ENCODE results near the gene CAT. TPM values are rescaled to one million over a fixed set of nuclear protein-coding genes. Genes with fewer than 3 reads are reported as not detected.

CAT gene
- total RNA-seq, 1 donor from 2014 or later = 12.9 TPM

DNA sequence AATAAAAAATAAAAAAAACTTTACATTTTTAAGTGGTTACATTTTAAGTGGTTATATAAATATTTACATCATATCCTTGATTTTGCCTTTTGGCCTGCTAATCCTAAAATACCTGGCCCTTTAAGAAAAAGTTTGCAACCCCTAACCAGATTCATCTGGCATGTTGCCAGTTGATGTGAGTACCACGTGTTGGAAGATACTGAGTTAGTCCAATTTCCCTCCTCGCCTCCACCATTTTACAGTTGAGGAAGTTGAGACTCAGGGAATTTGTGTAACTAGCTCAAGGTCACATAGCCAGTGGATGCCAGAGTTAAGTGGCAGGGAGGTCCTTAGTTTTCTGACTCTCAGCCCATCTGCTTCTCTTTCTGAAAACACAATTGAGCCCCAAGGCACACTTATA lies 69.8 kb downstream of the CAT start:
- no peak for FAIRE-seq
- TF ChIP-seq CTCF (IDR thresholded peaks at IDR 0.05; ENCODE audit: insufficient read depth, low read length, severe bottlenecking) = no peak
- no peak for DNase-seq (ENCODE audit: low read depth)

GRCh38 chr11:34509336-34509876 lies 70.7 kb downstream of the CAT start:
- no peak for DNase-seq (ENCODE audit: low read depth)
- Histone ChIP-seq H3K27me3 (ENCODE audit: control insufficient read depth, insufficient read depth, low read length) (no peaks in the 10 kb centered on the region), H3K36me3 (ENCODE audit: control insufficient read depth, insufficient read depth, low read length) (no peaks in the 10 kb centered on the region), H3K4me3 (ENCODE audit: low read depth, low read length) (no peak overlapping the region)
- no peak for FAIRE-seq
- no peak for TF ChIP-seq CTCF (IDR thresholded peaks at IDR 0.05; ENCODE audit: insufficient read depth, low read length, severe bottlenecking)

More for the DNA sequence above, 69.8 kb downstream of the CAT start:
- no peaks in the 10 kb centered on the region for H3K36me3 ChIP-seq (ENCODE audit: control insufficient read depth, insufficient read depth, low read length)
- no peaks in the 10 kb centered on the region for H3K27me3 ChIP-seq (ENCODE audit: control insufficient read depth, insufficient read depth, low read length)
- H3K4me3 ChIP-seq (ENCODE audit: low read depth, low read length) = no peak overlapping the region

DNA sequence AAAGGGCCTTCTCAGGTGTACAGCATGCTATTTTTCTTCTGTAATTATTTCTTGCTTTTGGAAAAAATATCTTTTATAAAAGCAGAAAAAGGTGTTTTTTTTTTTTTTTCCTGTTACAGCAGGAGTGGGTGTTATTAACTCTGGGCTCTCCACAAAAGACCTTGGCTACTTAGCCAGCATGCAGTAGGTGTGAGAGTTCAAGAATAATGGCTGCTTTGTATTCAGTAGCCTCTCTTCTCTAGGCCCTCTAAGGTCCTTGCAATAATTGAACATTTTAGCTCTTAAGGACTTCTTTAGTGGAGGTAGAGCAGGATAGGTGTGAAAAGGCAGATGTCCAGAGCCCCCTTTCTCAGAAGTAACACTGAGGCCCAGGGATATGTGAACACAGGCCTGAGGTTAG lies 71.5 kb downstream of the CAT start:
- Histone ChIP-seq H3K27me3 (ENCODE audit: control insufficient read depth, insufficient read depth, low read length) (no peaks in the 10 kb centered on the region), H3K36me3 (ENCODE audit: control insufficient read depth, insufficient read depth, low read length) (no peaks in the 10 kb centered on the region), H3K4me3 (ENCODE audit: low read depth, low read length) (no peak overlapping the region)
- FAIRE-seq (no peak), DNase-seq (ENCODE audit: low read depth) (no peak)
- no peak for TF ChIP-seq CTCF (IDR thresholded peaks at IDR 0.05; ENCODE audit: insufficient read depth, low read length, severe bottlenecking)

GRCh38 chr11:34510673-34511072 lies 71.9 kb downstream of the CAT start:
- Histone ChIP-seq H3K36me3 (ENCODE audit: control insufficient read depth, insufficient read depth, low read length) (no peaks in the 10 kb centered on the region), H3K27me3 (ENCODE audit: control insufficient read depth, insufficient read depth, low read length) (no peaks in the 10 kb centered on the region), H3K4me3 (ENCODE audit: low read depth, low read length) (no peak overlapping the region)
- TF ChIP-seq CTCF (IDR thresholded peaks at IDR 0.05; ENCODE audit: insufficient read depth, low read length, severe bottlenecking) = no peak
- FAIRE-seq = no peak
- no peak for DNase-seq (ENCODE audit: low read depth)

DNA sequence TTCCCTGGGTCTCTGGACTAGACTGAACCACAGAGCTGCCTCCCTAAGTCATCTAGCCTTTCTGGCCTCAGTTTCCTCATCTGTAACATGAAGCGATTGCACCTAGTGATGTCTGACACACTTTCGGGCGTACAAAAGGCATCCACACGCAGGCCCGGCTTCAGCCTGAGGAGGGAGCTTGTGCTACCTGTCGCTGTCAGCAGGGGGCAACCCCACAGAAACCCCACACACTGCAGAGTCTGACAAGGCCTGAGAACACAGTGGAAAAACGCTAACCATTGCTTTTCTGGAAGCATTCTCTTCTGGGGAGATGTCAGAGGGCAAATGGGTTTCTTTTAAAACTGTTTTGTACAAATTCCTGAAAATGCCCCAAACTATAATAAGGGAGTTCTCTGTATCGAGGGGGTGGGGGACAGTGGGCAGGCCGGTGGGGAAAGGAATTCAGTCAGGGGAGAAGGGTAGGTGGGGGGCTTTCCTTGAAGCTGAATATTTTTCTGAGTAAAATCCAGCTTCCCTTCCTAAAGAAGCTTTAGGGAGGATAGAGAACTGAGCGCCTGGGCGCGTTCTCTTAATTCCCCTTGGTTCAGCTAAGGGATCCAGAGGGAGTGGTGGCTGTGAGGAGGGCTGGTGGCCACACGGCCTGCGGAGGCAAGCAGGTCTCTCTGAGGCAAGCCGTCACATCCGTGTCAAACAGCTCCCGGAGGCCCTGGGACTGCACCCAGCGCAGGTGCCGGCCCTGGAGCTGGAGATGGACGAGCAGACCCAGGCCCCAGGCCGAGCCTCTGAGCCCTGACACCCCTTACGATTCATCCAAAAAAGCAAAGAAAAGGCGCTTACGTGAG lies 74.3 kb downstream of the CAT start:
- no peaks in the 10 kb centered on the region for H3K27me3 ChIP-seq (ENCODE audit: control insufficient read depth, insufficient read depth, low read length)
- no peaks in the 10 kb centered on the region for H3K36me3 ChIP-seq (ENCODE audit: control insufficient read depth, insufficient read depth, low read length)
- H3K4me3 ChIP-seq (ENCODE audit: low read depth, low read length) = no peak overlapping the region
- TF ChIP-seq CTCF (IDR thresholded peaks at IDR 0.05; ENCODE audit: insufficient read depth, low read length, severe bottlenecking) = peak; percentile 93
- FAIRE-seq = peak; percentile 77
- DNase-seq (ENCODE audit: low read depth) = peak; percentile 58

All from bronchial epithelial cell (primary cell).